SK-N-SH (cell line): ENCODE data around the gene NEUROD1. TPM values are rescaled to one million over a fixed set of nuclear protein-coding genes. Genes with fewer than 3 reads are reported as not detected.

Experiments used
- CTCF ChIA-PET: fragments of 300-600, 350-600 bp; formaldehyde crosslinking; extraction: SDS; loops from one replicate; lab custom pipeline; 2021; lab: Yijun Ruan, JAX
- POLR2A ChIA-PET: fragments of 350-600 bp; sonication (Branson Sonifier 250); formaldehyde crosslinking; extraction: SDS; loops from one replicate; lab custom pipeline; 2020; ENCODE audit warnings: antibody characterized with exemption, inconsistent platforms; lab: Yijun Ruan, JAX
- DNase-seq: peaks from one replicate; pipeline ENCODE4 v3.0.0; 2012
- H2AFZ ChIP-seq: fragments of 200-600 bp; sonication (generic); 2 replicates; pipeline ENCODE4 v1.8.1; 2016; ENCODE audit warnings: antibody characterized with exemption, mild to moderate bottlenecking, low read depth
- H3F3A ChIP-seq: fragments of 200-600 bp; sonication (generic); replicated peaks from 2 replicates; pipeline ENCODE3; 2016; ENCODE audit warnings: antibody characterized with exemption, mild to moderate bottlenecking; ENCODE audit not compliant: insufficient read depth
- H3K27ac ChIP-seq, 2 experiments: fragments of 200-500 bp in 1 of 2; fragments of 200-600 bp in 1 of 2; sonication (Bioruptor generic) in 1 of 2; sonication (generic), shearing (Covaris generic) in 1 of 2; 2 replicates each; pipeline versions ENCODE4 v1.5.1 to v1.6.1; 2014 to 2016; ENCODE audit warnings: low read depth in 2 of 2, inconsistent platforms in 1 of 2, low read length in 1 of 2, mild to moderate bottlenecking in 1 of 2, mixed read lengths in 1 of 2
- H3K27me3 ChIP-seq: fragments of 200-600 bp; sonication (generic), shearing (Covaris generic); 2 replicates; pipeline ENCODE4 v1.6.1; 2016; ENCODE audit warnings: mixed run types; ENCODE audit not compliant: insufficient read depth
- H3K36me3 ChIP-seq, 2 experiments: fragments of 200-500 bp in 1 of 2; fragments of 200-600 bp in 1 of 2; sonication (Bioruptor generic) in 1 of 2; sonication (generic) in 1 of 2; replicated peaks in 1 of 2; 2 replicates each; pipeline versions ENCODE3 to v1.5.1; 2014 to 2016; ENCODE audit warnings: low read length in 1 of 2, mild to moderate bottlenecking in 1 of 2; ENCODE audit not compliant: insufficient read depth in 2 of 2, control insufficient read depth in 1 of 2
- H3K4me1 ChIP-seq, 2 experiments: fragments of 200-500 bp in 1 of 2; fragments of 200-600 bp in 1 of 2; sonication (Bioruptor generic) in 1 of 2; sonication (generic), shearing (Covaris generic) in 1 of 2; 2 replicates each; pipeline versions ENCODE4 v1.5.1 to v1.6.1; 2014 to 2016; ENCODE audit warnings: low read depth in 1 of 2, low read length in 1 of 2, mixed run types in 1 of 2; ENCODE audit not compliant: insufficient read depth in 2 of 2, control insufficient read depth in 1 of 2
- H3K4me2 ChIP-seq: fragments of 200-600 bp; sonication (generic), shearing (Covaris generic); 2 replicates; pipeline ENCODE4 v1.6.1; 2017; ENCODE audit warnings: mixed run types
- H3K4me3 ChIP-seq, 2 experiments: fragments of 200-500 bp in 1 of 2; fragments of 200-600 bp in 1 of 2; sonication (Bioruptor generic) in 1 of 2; sonication (generic), shearing (Covaris generic) in 1 of 2; 2 replicates each; pipeline versions ENCODE4 v1.5.1 to v1.8.1; 2014 to 2016; ENCODE audit warnings: low read depth in 2 of 2, inconsistent platforms in 1 of 2, low read length in 1 of 2, mild to moderate bottlenecking in 1 of 2, mixed read lengths in 1 of 2, moderate library complexity in 1 of 2
- H3K79me2 ChIP-seq: fragments of 200-600 bp; sonication (generic); 2 replicates; pipeline ENCODE4 v1.8.1; 2017; ENCODE audit warnings: mild to moderate bottlenecking; ENCODE audit not compliant: insufficient read depth
- H3K9ac ChIP-seq: fragments of 200-600 bp; sonication (generic); 2 replicates; pipeline ENCODE4 v1.6.1; 2017; ENCODE audit warnings: mixed run types
- H3K9me2 ChIP-seq: fragments of 200-600 bp; sonication (generic); 2 replicates; pipeline ENCODE4 v1.6.1; 2017; ENCODE audit warnings: mixed run types
- H3K9me3 ChIP-seq: fragments of 200-600 bp; sonication (generic); 2 replicates; pipeline ENCODE4 v1.6.1; 2017; ENCODE audit warnings: mixed run types, mild to moderate bottlenecking, moderate library complexity
- H4K20me1 ChIP-seq: fragments of 200-600 bp; sonication (generic); 2 replicates; pipeline ENCODE4 v1.6.1; 2017; ENCODE audit warnings: mild to moderate bottlenecking, mixed run types; ENCODE audit not compliant: insufficient read depth
- CHD2 ChIP-seq: fragments of 150-350 bp; IDR thresholded peaks from 2 replicates; pipeline ENCODE4 v1.6.1; 2018; ENCODE audit warnings: low read length; ENCODE audit not compliant: partially characterized antibody
- EZH2phosphoT487 ChIP-seq: fragments of 200-600 bp; sonication (generic); IDR thresholded peaks from 2 replicates; pipeline ENCODE4 v1.6.1; 2017; ENCODE audit warnings: low read depth, mixed run types, mild to moderate bottlenecking, antibody characterized with exemption, moderate library complexity, borderline replicate concordance
- GATA2 ChIP-seq: sonication (generic); formaldehyde crosslinking; IDR thresholded peaks from 2 replicates; pipeline ENCODE4 v1.5.0; 2020; ENCODE audit warnings: mild to moderate bottlenecking, missing genetic modification reagents
- MEF2A ChIP-seq: IDR thresholded peaks from 2 replicates; pipeline ENCODE4 v1.4.0; 2012; ENCODE audit warnings: low read depth, borderline replicate concordance
- MXI1 ChIP-seq: IDR thresholded peaks from 2 replicates; pipeline ENCODE4 v1.6.1; 2012; ENCODE audit warnings: mild to moderate bottlenecking, low read depth, low read length, improper control_type of control experiment
- NRF1 ChIP-seq: IDR thresholded peaks from 2 replicates; pipeline ENCODE4 v1.6.1; 2012; ENCODE audit warnings: low read depth, mild to moderate bottlenecking, low read length
- POLR2AphosphoS5 ChIP-seq: IDR thresholded peaks from 2 replicates; pipeline ENCODE4 v1.6.1; 2012; ENCODE audit warnings: low read depth, low read length
- RCOR1 ChIP-seq: fragments of 150-350 bp; IDR thresholded peaks from 2 replicates; pipeline ENCODE4 v1.6.1; 2017; ENCODE audit warnings: antibody characterized with exemption, low read length
- RXRA ChIP-seq: IDR thresholded peaks from 2 replicates; pipeline ENCODE4 v1.4.0; 2012; ENCODE audit warnings: low read depth, mild to moderate bottlenecking, borderline replicate concordance
- SIN3A ChIP-seq: IDR thresholded peaks from 2 replicates; pipeline ENCODE4 v1.6.1; 2012; ENCODE audit warnings: low read depth, mild to moderate bottlenecking, low read length, moderate library complexity, borderline replicate concordance
- TCF12 ChIP-seq: IDR thresholded peaks from 2 replicates; pipeline ENCODE4 v1.4.0; 2012
- TEAD4 ChIP-seq: IDR thresholded peaks from 2 replicates; pipeline ENCODE4 v1.4.0; 2012; ENCODE audit warnings: mild to moderate bottlenecking, borderline replicate concordance; ENCODE audit not compliant: insufficient read depth
- YY1 ChIP-seq: IDR thresholded peaks from 2 replicates; pipeline ENCODE4 v1.4.0; 2012; ENCODE audit warnings: low read depth, mild to moderate bottlenecking
- WGBS: methylation state at CpG from one replicate; pipeline ENCODE4 v1.1.6; 2017; ENCODE audit warnings: low lambda C conversion rate; 5-methylcytosine and 5-hydroxymethylcytosine counted together
- polyA plus RNA-seq, 3 experiments: library from polyadenylated mRNA; depleted of rRNA; stranded (reverse); fragments of >200 nt; gene quantifications; 2 replicates each; pipeline ENCODE4 v1.2.3, GENCODE V29; 2012
- TF ChIP-seq, protein P1 (sequence below): fragments of 150-350 bp; IDR thresholded peaks from 2 replicates; pipeline ENCODE4 v1.6.1; 2016; ENCODE audit warnings: mild to moderate bottlenecking, low read depth, low read length

NEUROD1 gene
- polyA plus RNA-seq, 1 of the 3 experiments (the other 2 are of a cell fraction): 0.02 TPM

DNA sequence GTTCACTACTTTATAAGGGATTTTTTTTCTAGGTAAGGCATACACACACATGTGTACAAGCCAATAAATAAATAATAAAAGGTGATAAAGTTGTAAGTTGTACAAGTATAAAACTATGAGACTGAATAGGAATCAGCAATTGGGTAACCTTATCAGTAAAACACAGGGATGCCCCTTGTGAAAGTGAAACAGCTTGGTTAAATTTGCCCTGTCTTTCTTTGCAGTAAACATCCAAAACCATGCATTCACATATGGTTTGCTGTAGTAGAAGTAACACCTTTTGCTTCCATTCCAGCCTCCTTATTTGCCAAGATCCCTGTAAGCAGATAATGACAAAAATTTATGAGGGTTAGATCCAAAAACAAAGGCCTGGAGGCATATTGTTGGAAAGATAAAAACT, 44.3 kb upstream of the NEUROD1 start:
- Histone ChIP-seq H3K4me3 (no peak overlapping the region), H3F3A (no peaks in the 10 kb centered on the region), H3K4me2 (no peak overlapping the region), H2AFZ (no peak overlapping the region), H3K27me3 (no peaks in the 10 kb centered on the region), H3K9ac (no peak overlapping the region), H3K79me2 (no peaks in the 10 kb centered on the region), H3K9me3 (no peaks in the 10 kb centered on the region), H3K9me2 (no peaks in the 10 kb centered on the region), H3K27ac (no peak overlapping the region), H4K20me1 (no peaks in the 10 kb centered on the region), H3K36me3 (no peaks in the 10 kb centered on the region), H3K4me1 (no peaks in the 10 kb centered on the region)
- ChIA-PET CTCF (interaction anchor here (1.7 to 2.5 kb wide), 4 partner anchors 9 to 620 kb away, joined by 7 to 14 read pairs (median 10); no protein-coding TSS in a partner anchor), POLR2A (no interaction called here)
- DNase-seq: no peak
- TF ChIP-seq CHD2 (no peak), TEAD4 (no peak), RXRA (no peak), RCOR1 (no peak), POLR2AphosphoS5 (no peak), MEF2A (no peak), TCF12 (no peak), GATA2 (no peak), YY1 (no peak), MXI1 (no peak), NRF1 (no peak), SIN3A (no peak), EZH2phosphoT487 (no peak)
- TF ChIP-seq, protein P1, sequence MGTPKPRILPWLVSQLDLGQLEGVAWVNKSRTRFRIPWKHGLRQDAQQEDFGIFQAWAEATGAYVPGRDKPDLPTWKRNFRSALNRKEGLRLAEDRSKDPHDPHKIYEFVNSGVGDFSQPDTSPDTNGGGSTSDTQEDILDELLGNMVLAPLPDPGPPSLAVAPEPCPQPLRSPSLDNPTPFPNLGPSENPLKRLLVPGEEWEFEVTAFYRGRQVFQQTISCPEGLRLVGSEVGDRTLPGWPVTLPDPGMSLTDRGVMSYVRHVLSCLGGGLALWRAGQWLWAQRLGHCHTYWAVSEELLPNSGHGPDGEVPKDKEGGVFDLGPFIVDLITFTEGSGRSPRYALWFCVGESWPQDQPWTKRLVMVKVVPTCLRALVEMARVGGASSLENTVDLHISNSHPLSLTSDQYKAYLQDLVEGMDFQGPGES: no peak

DNA sequence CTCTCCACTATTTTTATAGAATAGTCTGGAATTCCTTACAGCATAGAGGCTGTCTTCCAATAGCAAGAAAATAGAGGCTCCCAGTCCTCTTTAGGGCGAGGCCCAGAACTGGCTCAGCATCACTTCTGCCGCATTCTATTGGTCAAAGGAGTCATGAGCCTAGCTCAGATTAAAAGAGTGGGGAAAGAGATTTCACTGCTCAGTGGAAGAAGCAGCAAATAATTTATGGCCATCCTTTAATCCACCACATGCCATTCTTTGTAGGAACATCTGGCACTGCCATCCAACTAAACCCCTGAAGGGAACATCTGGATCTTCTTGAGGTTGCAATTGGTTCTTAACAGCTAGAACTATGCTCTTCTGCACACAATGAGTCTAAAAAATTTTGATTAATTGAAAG, 43.4 kb upstream of the NEUROD1 start:
- Histone ChIP-seq H3K27me3 (no peaks in the 10 kb centered on the region), H3K4me2 (no peak overlapping the region), H3F3A (no peaks in the 10 kb centered on the region), H3K79me2 (no peaks in the 10 kb centered on the region), H3K9me2 (no peaks in the 10 kb centered on the region), H4K20me1 (no peaks in the 10 kb centered on the region), H3K9ac (no peak overlapping the region), H2AFZ (no peak overlapping the region), H3K4me1 (no peaks in the 10 kb centered on the region), H3K9me3 (no peaks in the 10 kb centered on the region), H3K4me3 (no peak overlapping the region), H3K27ac (no peak overlapping the region), H3K36me3 (no peaks in the 10 kb centered on the region)
- ChIA-PET POLR2A (no interaction called here), CTCF (interaction anchor here (0.7 to 2.5 kb wide), 5 partner anchors 9 to 619 kb away, joined by 3 to 14 read pairs (median 9); partner anchors contain the start of gene ITGA4)
- DNase-seq: no peak
- 44% methylated on average over 2 of the region's 2 CpGs for WGBS
- TF ChIP-seq, protein P1: no peak
